HepG2 (cell line): ENCODE data around the gene GPR107. TPM values are rescaled to one million over a fixed set of nuclear protein-coding genes. Genes with fewer than 3 reads are reported as not detected.
A peak's percentile ranks its signal among the peaks of the same experiment; 100 is the strongest.

ENCODE experiments used
- ATAC-seq: fragments of 200-7000 bp; cut with Tn5 transposase; 3 replicates; pipeline ENCODE4 v1.9.1; 2020; ENCODE audit warnings: mild to moderate bottlenecking, moderate library complexity
- BruUV-seq: library from RNA; stranded (reverse); fragments of 400-500 nt; replicated peaks from 2 replicates; lab custom pipeline; 2021; lab: Mats Ljungman, UMichigan
- CTCF ChIA-PET: fragments of 300-600 bp; formaldehyde crosslinking; extraction: SDS; loops from one replicate; lab custom pipeline; 2021; ENCODE audit warnings: low total read pairs, inconsistent platforms, low intra/inter-chr PET ratio; lab: Yijun Ruan, JAX
- POLR2A ChIA-PET: fragments of 350-600 bp; sonication (Branson Sonifier 250); formaldehyde crosslinking; loops from one replicate; lab custom pipeline; 2020; ENCODE audit warnings: antibody characterized with exemption, inconsistent platforms; lab: Yijun Ruan, JAX
- DNase-seq: peaks from one replicate; pipeline ENCODE4 v3.0.0-alpha.2; 2015; ENCODE audit warnings: low spot score
- FAIRE-seq: peaks from 3 replicates; lab custom pipeline; 2011; peaks lifted over from hg19 to GRCh38; lab: Jason Lieb, UNC
- H2AFZ ChIP-seq: one replicate; pipeline ENCODE4 v1.6.1; 2011; ENCODE audit warnings: low read length, inconsistent platforms
- H3K27ac ChIP-seq: fragments of 300-600 bp; 3 replicates; pipeline ENCODE4 v1.8.0; 2011; ENCODE audit warnings: mixed run types, mild to moderate bottlenecking, mixed read lengths, low read length, inconsistent platforms; ENCODE audit not compliant: insufficient read depth; ENCODE audit errors: extremely low read length
- H3K27me3 ChIP-seq, 2 experiments: fragments of 200-600 bp in 1 of 2; 2 replicates in 1 of 2; 3 replicates in 1 of 2; pipeline versions ENCODE4 v1.6.0 to v1.8.0; 2011; ENCODE audit warnings: low read length in 2 of 2, mild to moderate bottlenecking in 2 of 2, moderate library complexity in 2 of 2, inconsistent platforms in 1 of 2; ENCODE audit not compliant: insufficient read depth in 2 of 2, control insufficient read depth in 1 of 2
- H3K36me3 ChIP-seq, 2 experiments: fragments of 200-600 bp in 1 of 2; replicated peaks in 1 of 2; 2 replicates in 1 of 2; 3 replicates in 1 of 2; pipeline versions ENCODE4 v1.5.1 to v1.8.0; 2011; ENCODE audit warnings: low read length in 2 of 2, inconsistent platforms in 1 of 2; ENCODE audit not compliant: insufficient read depth in 2 of 2, control insufficient read depth in 1 of 2
- H3K4me1 ChIP-seq: 2 replicates; pipeline ENCODE4 v1.5.1; 2012; ENCODE audit warnings: low read length, inconsistent platforms; ENCODE audit not compliant: insufficient read depth
- H3K4me2 ChIP-seq: 2 replicates; pipeline ENCODE4 v1.6.0; 2011; ENCODE audit warnings: low read depth, low read length, inconsistent platforms
- H3K4me3 ChIP-seq, 3 experiments: fragments of 200-600 bp in 1 of 3; sonication (generic), shearing (Covaris generic) in 1 of 3; replicated peaks in 1 of 3; 2 replicates each; pipeline ENCODE4 v1.5.1; 2011 to 2016; ENCODE audit warnings: low read length in 3 of 3, inconsistent platforms in 2 of 3, low read depth in 2 of 3, mild to moderate bottlenecking in 2 of 3, control low read depth in 1 of 3, mixed read lengths in 1 of 3; ENCODE audit not compliant: insufficient read depth in 1 of 3
- H3K79me2 ChIP-seq: one replicate; pipeline ENCODE4 v1.6.1; 2011; ENCODE audit warnings: low read length, inconsistent platforms; ENCODE audit not compliant: insufficient read depth
- H3K9ac ChIP-seq: 2 replicates; pipeline ENCODE4 v1.6.0; 2011; ENCODE audit warnings: mild to moderate bottlenecking, low read depth, low read length, inconsistent platforms; ENCODE audit not compliant: insufficient read depth
- H3K9me3 ChIP-seq: 2 replicates; pipeline ENCODE4 v1.5.1; 2012; ENCODE audit warnings: mild to moderate bottlenecking, low read length
- H4K20me1 ChIP-seq: 2 replicates; pipeline ENCODE4 v1.6.0; 2011; ENCODE audit warnings: inconsistent platforms, mild to moderate bottlenecking, low read length, moderate library complexity; ENCODE audit not compliant: insufficient read depth
- CBX1 ChIP-seq: IDR thresholded peaks from one replicate; pipeline ENCODE4 v1.6.1; 2016; ENCODE audit warnings: antibody characterized with exemption, low read depth
- KDM1A ChIP-seq: IDR thresholded peaks from 2 replicates; pipeline ENCODE4 v1.6.1; 2016; ENCODE audit warnings: missing compliant biosample characterization
- KLF12 ChIP-seq: sonication (generic); formaldehyde crosslinking; IDR thresholded peaks from 2 replicates; pipeline ENCODE4 v1.4.0; 2020; ENCODE audit warnings: missing genetic modification reagents, borderline replicate concordance
- RARG ChIP-seq: sonication (generic); formaldehyde crosslinking; IDR thresholded peaks from 2 replicates; pipeline ENCODE4 v1.4.0; 2020; ENCODE audit warnings: low read depth, mild to moderate bottlenecking, missing genetic modification reagents
- SAP130 ChIP-seq: IDR thresholded peaks from 2 replicates; pipeline ENCODE4 v1.6.1; 2016; ENCODE audit warnings: low read depth
- ZNF570 ChIP-seq: sonication (generic); formaldehyde crosslinking; IDR thresholded peaks from 2 replicates; pipeline ENCODE4 v1.4.0; 2020; ENCODE audit warnings: mild to moderate bottlenecking, missing genetic modification reagents, borderline replicate concordance
- WGBS: methylation state at CpG from one replicate; pipeline ENCODE4 v1.1.6; 2017; ENCODE audit warnings: low lambda C conversion rate; 5-methylcytosine and 5-hydroxymethylcytosine counted together
- in situ Hi-C: cut with HindIII; loops from 2 replicates; pipeline ENCODE4 v1.10.0; 2017; ENCODE audit warnings: low pct_unique_long_range_greater_than_20kb; ENCODE audit not compliant: extremely low pct_ligation_motif_present
- intact Hi-C: fragments of 100-400 bp; cut with micrococcal nuclease; formaldehyde crosslinking; loops from one replicate; pipeline ENCODE4 v1.10.0; 2022; ENCODE audit not compliant: unreplicated experiment
- polyA plus RNA-seq, 8 experiments: library from polyadenylated mRNA; depleted of rRNA in 3 of 8; stranded (reverse) in 7 of 8; unstranded in 1 of 8; fragments of >200 nt; fragmentation: Illumina TruSeq in 4 of 8; extraction: Trizol in 4 of 8; gene quantifications; 2 replicates each; pipeline versions ENCODE4 v1.2.1 to v1.2.3, GENCODE V29; 2011 to 2016; ENCODE audit warnings: low read depth in 4 of 8, missing spikeins in 1 of 8, mixed read lengths in 1 of 8; ENCODE audit not compliant: insufficient read depth in 1 of 8
- total RNA-seq, 5 experiments: library from RNA; depleted of rRNA; stranded (reverse); fragments of >200 nt; fragmentation: Illumina TruSeq; extraction: Trizol; gene quantifications; 2 replicates each; pipeline ENCODE4 v1.2.3, GENCODE V29; 2016; ENCODE audit warnings: low read depth in 1 of 5
- TF ChIP-seq, protein P1 (sequence below): IDR thresholded peaks from 2 replicates; pipeline ENCODE4 v1.6.1; 2018; ENCODE audit warnings: missing genetic modification reagents

The GPR107 gene
- total and polyA plus RNA-seq, 2 of the 13 experiments (the other 11 are each of a cell fraction or from before 2014, with no cell fraction given), result 22.5 to 24.4 TPM

DNA sequence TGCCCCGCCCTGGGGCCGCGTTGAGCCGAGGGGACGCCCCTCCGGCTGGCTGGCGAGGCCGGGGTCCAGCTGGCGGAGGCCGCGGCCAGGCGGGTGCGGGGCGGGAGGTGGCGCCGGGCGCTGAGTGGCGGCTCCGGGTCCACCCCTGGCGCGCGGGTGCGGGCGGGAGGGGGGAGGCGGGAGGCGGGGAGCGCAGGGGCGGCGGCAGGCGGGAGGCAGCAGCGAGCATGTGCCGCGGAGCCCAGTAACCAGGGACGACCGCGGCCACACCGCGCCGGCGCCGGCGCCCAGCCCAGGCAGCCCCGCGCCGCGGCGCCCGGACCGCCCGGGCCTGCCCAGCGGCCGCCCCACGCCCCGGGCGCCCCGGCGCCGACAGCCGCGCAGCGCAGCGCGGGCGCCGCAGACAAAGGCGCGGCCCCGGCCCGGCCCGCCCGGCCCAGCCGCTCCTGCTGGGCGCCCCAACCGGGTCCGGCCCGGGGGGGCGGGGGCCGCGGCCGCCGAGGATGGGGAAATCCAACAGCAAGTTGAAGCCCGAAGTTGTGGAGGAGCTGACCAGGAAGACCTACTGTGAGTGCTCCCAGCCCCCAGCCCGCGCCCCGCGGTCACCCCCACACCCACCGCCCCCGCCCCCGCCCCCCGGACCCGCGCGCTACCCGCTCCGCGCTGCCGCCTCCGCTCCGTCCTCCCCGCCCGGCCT lies 118.6 kb downstream of the GPR107 start, which contains the start of gene NCS1:
TSS of gene NCS1 (plus strand) at position 244 of the 697 bp plus-strand sequence. CDS start at position 504, 260 bp downstream.
- DNase-seq, result no peak
- H3K9ac ChIP-seq, result no peak within 1 kb of the TSS

More for the DNA sequence above, 118.6 kb downstream of the GPR107 start, which contains the start of gene NCS1:
- Histone ChIP-seq H3K4me3 (peak within 1 kb of the TSS; percentile 49 to 70 (median 53); a peak in 5 of 6 replicates), H3K27ac (no peak within 1 kb of the TSS), H3K9me3 (no peaks in the 10 kb centered on the region), H4K20me1 (no peaks in the 10 kb centered on the region), H3K79me2 (no peaks in the 10 kb centered on the region), H3K4me2 (peak within 1 kb of the TSS; percentile 88), H2AFZ (no peak within 1 kb of the TSS), H3K36me3 (no peaks in the 10 kb centered on the region), H3K27me3 (peaks cover 5 to 36% of the 10 kb centered on the region in 2 experiments; a peak in 4 of 5 replicates), H3K4me1 (peaks cover 16% of the 10 kb centered on the region; the same call in 1 of the 2 replicates)
- BruUV-seq, result no TSS peak
- in situ Hi-C loops, result no loop called here
- no peak for FAIRE-seq
- CTCF ChIA-PET, result no interaction called here
- WGBS, result no CpG with 5 or more reads among the region's 101 CpGs
- peak; percentile 66 for ATAC-seq
- POLR2A ChIA-PET, result no interaction called here
- intact Hi-C loops, result no loop called here
- 0 out of 2 replicates have a peak, but pooled peaks have one; percentile 4 for TF ChIP-seq SAP130 (CRISPR knock-in tag)
- no peak for TF ChIP-seq KLF12 (CRISPR knock-in tag)
- TF ChIP-seq, protein P1, sequence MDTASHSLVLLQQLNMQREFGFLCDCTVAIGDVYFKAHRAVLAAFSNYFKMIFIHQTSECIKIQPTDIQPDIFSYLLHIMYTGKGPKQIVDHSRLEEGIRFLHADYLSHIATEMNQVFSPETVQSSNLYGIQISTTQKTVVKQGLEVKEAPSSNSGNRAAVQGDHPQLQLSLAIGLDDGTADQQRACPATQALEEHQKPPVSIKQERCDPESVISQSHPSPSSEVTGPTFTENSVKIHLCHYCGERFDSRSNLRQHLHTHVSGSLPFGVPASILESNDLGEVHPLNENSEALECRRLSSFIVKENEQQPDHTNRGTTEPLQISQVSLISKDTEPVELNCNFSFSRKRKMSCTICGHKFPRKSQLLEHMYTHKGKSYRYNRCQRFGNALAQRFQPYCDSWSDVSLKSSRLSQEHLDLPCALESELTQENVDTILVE (CRISPR knock-in tag), result no peak
- TF ChIP-seq KDM1A (CRISPR knock-in tag), result no peak
- TF ChIP-seq ZNF570, result no peak
- TF ChIP-seq CBX1, result no peak
- no peak for TF ChIP-seq RARG
